NCI-H1436 (cell line): Measurements from ENCODE around the gene CCDC28A.
"Not testable (repeated sequence)": the region's sequence is repeated elsewhere in the genome, so short reads cannot be mapped to it uniquely, and the experiment has no call there.

Experiments
- DNase-seq: peaks from one replicate; lab custom pipeline; 2025; lab: John Stamatoyannopoulos, UW

CCDC28A gene

GRCh38 chr6:138773177-138774091 is at the start of gene CCDC28A:
Gene CCDC28A, plus strand, starts transcription at chr6:138773769. Its CDS starts 2,352 bp downstream, at chr6:138776121.
- peak; percentile 95 for DNase-seq

GRCh38 chr6:138724015-138724414 is 49.6 kb upstream of the CCDC28A start:
- no peak for DNase-seq

GRCh38 chr6:138726066-138726756 is 47.4 kb upstream of the CCDC28A start:
- DNase-seq: no peak

GRCh38 chr6:138726757-138727097 is 46.8 kb upstream of the CCDC28A start:
- no peak for DNase-seq

GRCh38 chr6:138727182-138727581 is 46.4 kb upstream of the CCDC28A start:
- no peak for DNase-seq

- no peak for DNase-seq
Observed at GRCh38 chr6:138728662-138729061, 44.9 kb upstream of the CCDC28A start.

GRCh38 chr6:138730037-138730436 is 43.5 kb upstream of the CCDC28A start:
- not testable (repeated sequence) for DNase-seq

GRCh38 chr6:138734585-138734984 is 39.0 kb upstream of the CCDC28A start:
- DNase-seq: no peak

GRCh38 chr6:138736640-138737039 is 36.9 kb upstream of the CCDC28A start:
- no peak for DNase-seq

- no peak for DNase-seq
Observed at GRCh38 chr6:138752017-138752416, 21.6 kb upstream of the CCDC28A start.

- no peak for DNase-seq
Observed at GRCh38 chr6:138757136-138757535, 16.4 kb upstream of the CCDC28A start.

- peak; percentile 14 for DNase-seq
Observed at GRCh38 chr6:138765896-138766655, 7.5 kb upstream of the CCDC28A start.

- DNase-seq: no peak
Observed at GRCh38 chr6:138769102-138769676, 4.4 kb upstream of the CCDC28A start.

- no peak for DNase-seq
Observed at GRCh38 chr6:138772596-138773176, 883 bp upstream of the CCDC28A start.

GRCh38 chr6:138774370-138774769 is 801 bp downstream of the CCDC28A start:
- no peak for DNase-seq

GRCh38 chr6:138776659-138777058 is 3.1 kb downstream of the CCDC28A start:
- DNase-seq: no peak

- DNase-seq: no peak
Observed at GRCh38 chr6:138778331-138778730, 4.8 kb downstream of the CCDC28A start.

GRCh38 chr6:138782243-138782642 is 8.7 kb downstream of the CCDC28A start:
- no peak for DNase-seq

GRCh38 chr6:138785079-138785478 is 11.5 kb downstream of the CCDC28A start:
- DNase-seq: no peak

- DNase-seq: no peak
Observed at GRCh38 chr6:138785980-138786379, 12.4 kb downstream of the CCDC28A start.

GRCh38 chr6:138787138-138787537 is 13.6 kb downstream of the CCDC28A start:
- DNase-seq: no peak
